Measurements from ENCODE around the gene KLHL30.

- TF ChIP-seq CTCF (conservative IDR thresholded peaks at IDR 0.05; ENCODE audit: low read length) (no peak), EZH2phosphoT487 (IDR thresholded peaks at IDR 0.05; ENCODE audit: borderline replicate concordance, low read depth, low read length) (no peak)
Measured at GRCh38 chr2:238100049-238100820, 38.2 kb upstream of the KLHL30 start, which contains the start of gene ESPNL.
